Natural killer cell treated with Interleukin-12 subunit alpha and Interleukin-12 subunit beta and Interleukin-15 and Interleukin-18, amount 100 ng/mL, for 72 hours (primary cell): Measurements from ENCODE around the gene ARHGAP10. TPM values are rescaled to one million over a fixed set of nuclear protein-coding genes. Genes with fewer than 3 reads are reported as not detected.
"Not testable (repeated sequence)": the region's sequence is repeated elsewhere in the genome, so short reads cannot be mapped to it uniquely, and the experiment has no call there.

Experiments
- ATAC-seq, 2 donors: fragments of 150-1000 bp; cut with Tn5 transposase in 1 of 2; sonication (Bioruptor Pico), chemical (Tn5 transposase) in 1 of 2; 2 replicates each; pipeline ENCODE4 v1.10.0; 2021
- DNase-seq: peaks from one replicate; pipeline ENCODE4 v3.0.0; 2022; ENCODE audit warnings: low spot score
- H3K27ac Mint-ChIP-seq, 2 donors: 1 replicate in 1 of 2; 2 replicates in 1 of 2; pipeline ENCODE4 v1.8.0; 2022; ENCODE audit warnings: mixed read lengths in 2 of 2, mild to moderate bottlenecking in 1 of 2, moderate library complexity in 1 of 2
- H3K27me3 Mint-ChIP-seq, 2 donors: 1 replicate in 1 of 2; 2 replicates in 1 of 2; pipeline ENCODE4 v1.8.0; 2022; ENCODE audit warnings: mixed read lengths in 2 of 2
- H3K36me3 Mint-ChIP-seq: one replicate; pipeline ENCODE4 v1.8.0; 2022; ENCODE audit warnings: mixed read lengths
- H3K4me1 Mint-ChIP-seq, 2 donors: 1 replicate in 1 of 2; 2 replicates in 1 of 2; pipeline ENCODE4 v1.8.0; 2022; ENCODE audit warnings: low read depth in 2 of 2, mixed read lengths in 2 of 2, mild to moderate bottlenecking in 1 of 2
- H3K4me3 Mint-ChIP-seq: one replicate; pipeline ENCODE4 v1.8.0; 2022; ENCODE audit warnings: mixed read lengths
- H3K9me3 Mint-ChIP-seq: 2 replicates; pipeline ENCODE4 v1.8.0; 2022; ENCODE audit warnings: mixed read lengths
- total RNA-seq, 2 donors: library from RNA; stranded (reverse); gene quantifications; one replicate each; pipeline ENCODE4 v1.2.3, GENCODE V29; 2022

ARHGAP10 gene
- total RNA-seq, 2 donors from 2014 or later: 7.4 to 11.4 TPM

DNA sequence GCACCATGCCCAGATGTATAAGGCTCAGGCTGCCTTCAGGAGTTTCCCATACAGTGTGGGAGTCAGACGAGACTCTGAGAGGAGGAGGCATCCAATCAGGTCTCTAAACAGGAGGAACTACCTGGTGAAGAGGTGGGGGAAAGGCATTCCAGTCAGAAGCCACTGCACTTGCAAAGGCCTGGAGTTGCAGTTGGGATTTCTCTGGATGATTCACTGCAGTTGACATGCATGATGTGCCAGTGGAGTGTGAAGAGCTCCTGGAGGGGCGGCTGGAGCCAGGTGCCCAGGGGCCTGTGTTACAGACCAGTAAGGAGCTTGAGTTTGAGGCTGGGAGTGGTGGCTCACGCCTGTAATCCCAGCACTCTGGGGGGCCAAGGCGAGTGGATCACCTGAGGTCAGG is 339.1 kb downstream of the ARHGAP10 start:
- Mint-ChIP-seq H3K27ac (no peak overlapping the region), H3K36me3 (peaks cover 19% of the 10 kb centered on the region), H3K9me3 (peaks cover 6% of the 10 kb centered on the region), H3K4me1 (no peaks in the 10 kb centered on the region), H3K4me3 (no peak overlapping the region), H3K27me3 (no peaks in the 10 kb centered on the region)
- DNase-seq (no peak), ATAC-seq (no peak)

DNA sequence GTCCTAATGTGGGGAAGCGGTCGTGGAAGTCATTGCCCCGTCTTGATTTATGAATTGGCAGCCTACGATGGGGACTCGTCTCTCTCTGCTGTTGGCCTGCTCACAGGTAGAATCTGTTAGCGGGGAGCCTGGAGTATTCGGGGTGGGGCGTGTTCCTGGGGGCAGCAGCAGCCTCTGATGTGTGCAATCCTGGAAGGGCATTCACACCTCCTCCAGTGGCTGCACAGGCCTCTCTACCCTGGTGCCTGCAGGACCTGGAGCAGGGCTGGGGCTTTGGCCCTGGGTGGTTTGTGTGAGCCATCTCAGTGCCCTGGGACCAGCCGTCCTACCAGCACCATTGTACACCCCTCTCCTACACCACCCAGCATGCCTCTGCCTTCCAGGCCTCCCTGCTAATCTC is 340.9 kb downstream of the ARHGAP10 start:
- no peak overlapping the region for H3K27ac Mint-ChIP-seq
- H3K9me3 Mint-ChIP-seq: peaks cover 9% of the 10 kb centered on the region
- no peak for ATAC-seq
- H3K4me3 Mint-ChIP-seq: no peak overlapping the region
- DNase-seq: no peak
- H3K36me3 Mint-ChIP-seq: peaks cover 23% of the 10 kb centered on the region
- H3K4me1 Mint-ChIP-seq: no peaks in the 10 kb centered on the region
- H3K27me3 Mint-ChIP-seq: no peaks in the 10 kb centered on the region

DNA sequence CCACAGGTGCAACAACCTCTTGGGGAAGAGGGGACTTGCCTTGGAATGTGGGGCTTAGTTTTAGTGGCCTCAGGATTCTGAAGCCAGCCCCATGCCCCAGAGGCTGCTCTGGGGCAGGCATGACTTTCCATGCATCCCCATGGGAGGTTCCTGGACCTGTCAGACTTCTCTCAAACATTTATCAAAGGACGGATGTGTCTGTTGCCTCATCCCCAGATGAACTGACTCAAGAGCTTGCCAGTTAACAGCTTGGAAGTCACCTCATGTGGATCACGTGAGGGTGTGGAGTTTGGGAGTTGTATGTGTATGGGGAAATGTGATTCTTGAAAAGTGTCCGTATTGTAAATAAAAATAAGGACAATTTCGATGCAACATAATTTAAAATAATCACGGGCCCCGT is 341.5 kb downstream of the ARHGAP10 start:
- no peak overlapping the region for H3K27ac Mint-ChIP-seq
- ATAC-seq (no peak), DNase-seq (no peak)
- H3K9me3 Mint-ChIP-seq: peaks cover 9% of the 10 kb centered on the region
- H3K27me3 Mint-ChIP-seq: no peaks in the 10 kb centered on the region
- H3K4me1 Mint-ChIP-seq: no peaks in the 10 kb centered on the region
- H3K4me3 Mint-ChIP-seq: no peak overlapping the region
- H3K36me3 Mint-ChIP-seq: peaks cover 23% of the 10 kb centered on the region

DNA sequence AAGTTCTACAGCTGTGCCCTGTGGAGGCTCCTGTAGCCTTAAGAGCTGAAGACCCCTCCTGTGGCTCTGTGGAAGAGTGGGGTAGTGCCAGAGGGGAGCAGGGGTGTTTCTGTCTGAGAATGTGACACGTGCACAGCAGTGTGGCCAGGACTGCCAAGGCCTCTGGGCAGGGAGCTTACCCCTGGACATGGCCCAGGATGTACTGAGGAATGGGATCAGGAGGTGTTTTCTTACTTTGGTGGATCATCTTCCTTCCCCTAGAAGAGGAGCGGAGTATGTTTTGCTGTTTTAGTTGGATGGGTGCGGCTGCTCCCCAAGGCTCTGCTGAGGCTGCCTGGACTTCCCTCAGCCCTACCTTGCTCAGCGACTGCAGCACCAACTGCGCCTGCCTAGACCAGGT is 342.6 kb downstream of the ARHGAP10 start:
- H3K36me3 Mint-ChIP-seq: peaks cover 23% of the 10 kb centered on the region
- ATAC-seq (no peak), DNase-seq (no peak)
- H3K9me3 Mint-ChIP-seq: peaks cover 9% of the 10 kb centered on the region
- no peaks in the 10 kb centered on the region for H3K27me3 Mint-ChIP-seq
- H3K27ac Mint-ChIP-seq: no peak overlapping the region
- H3K4me1 Mint-ChIP-seq: no peaks in the 10 kb centered on the region
- no peak overlapping the region for H3K4me3 Mint-ChIP-seq

DNA sequence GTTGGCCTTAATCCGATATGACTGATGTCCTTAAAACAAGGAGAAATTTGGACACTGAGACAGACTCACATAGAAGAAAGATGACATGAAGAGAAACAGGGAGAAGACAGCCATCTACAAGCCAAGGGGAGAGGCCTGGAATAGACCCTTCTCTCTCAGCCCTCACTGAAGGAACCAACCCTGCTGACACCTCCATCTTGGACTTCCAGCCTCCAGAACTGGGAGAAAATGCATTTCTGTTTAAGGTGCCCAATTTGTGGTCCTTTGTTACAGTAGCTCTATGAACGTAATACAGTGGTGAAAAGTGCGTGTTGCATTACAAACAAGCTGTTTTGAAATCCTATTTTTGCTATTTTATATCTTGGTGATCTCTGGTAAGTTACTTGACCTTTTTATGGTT is 343.6 kb downstream of the ARHGAP10 start:
- no peaks in the 10 kb centered on the region for H3K4me1 Mint-ChIP-seq
- peaks cover 9% of the 10 kb centered on the region for H3K9me3 Mint-ChIP-seq
- no peak overlapping the region for H3K4me3 Mint-ChIP-seq
- peaks cover 23% of the 10 kb centered on the region for H3K36me3 Mint-ChIP-seq
- no peaks in the 10 kb centered on the region for H3K27me3 Mint-ChIP-seq
- H3K27ac Mint-ChIP-seq: no peak overlapping the region
- DNase-seq (no peak), ATAC-seq (no peak)

DNA sequence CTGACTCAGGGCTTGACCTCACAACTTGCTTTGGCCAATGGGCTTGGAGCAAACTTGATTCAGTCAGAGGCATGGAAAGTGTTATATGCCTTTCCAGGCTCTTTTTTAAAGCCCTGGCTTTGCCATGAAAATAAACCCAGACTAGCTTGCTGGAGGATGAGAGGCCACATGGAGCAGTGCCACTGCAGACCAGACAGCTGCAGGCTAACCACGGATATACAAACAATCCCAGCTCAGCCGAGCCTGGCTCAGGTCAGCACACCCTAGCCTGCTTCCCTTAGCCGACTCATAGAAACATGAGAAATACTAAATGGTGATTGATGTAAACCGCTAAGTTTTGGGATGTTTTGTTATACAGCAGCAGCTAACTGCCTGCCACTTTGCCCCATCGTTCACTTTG is 345.1 kb downstream of the ARHGAP10 start:
- Mint-ChIP-seq H3K9me3 (peaks cover 9% of the 10 kb centered on the region), H3K36me3 (peaks cover 23% of the 10 kb centered on the region), H3K27me3 (no peaks in the 10 kb centered on the region), H3K4me1 (no peaks in the 10 kb centered on the region), H3K27ac (no peak overlapping the region), H3K4me3 (no peak overlapping the region)
- no peak for ATAC-seq
- DNase-seq: no peak

DNA sequence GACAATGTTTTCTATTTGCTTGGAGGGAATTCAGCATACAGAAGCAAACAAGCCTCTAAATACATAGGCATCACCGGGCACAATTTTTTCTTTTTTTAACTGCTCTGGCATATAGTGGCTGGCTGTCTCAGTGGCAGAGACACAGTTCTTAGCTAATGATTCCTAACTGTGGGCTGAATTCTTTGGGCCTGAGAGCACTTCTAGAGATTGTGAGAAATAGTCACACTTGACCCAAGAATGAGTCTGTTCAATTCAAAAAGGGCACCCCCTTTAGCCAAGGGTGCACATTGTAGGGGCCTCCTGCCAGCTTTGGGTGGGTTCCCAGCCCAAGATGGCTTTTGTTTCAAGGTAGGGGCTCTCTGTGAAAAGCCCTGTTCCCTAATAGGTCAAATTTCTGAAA is 345.7 kb downstream of the ARHGAP10 start:
- ATAC-seq: no peak
- H3K9me3 Mint-ChIP-seq: peaks cover 9% of the 10 kb centered on the region
- peaks cover 23% of the 10 kb centered on the region for H3K36me3 Mint-ChIP-seq
- no peak overlapping the region for H3K27ac Mint-ChIP-seq
- DNase-seq: no peak
- no peaks in the 10 kb centered on the region for H3K27me3 Mint-ChIP-seq
- H3K4me3 Mint-ChIP-seq: no peak overlapping the region
- H3K4me1 Mint-ChIP-seq: no peaks in the 10 kb centered on the region

DNA sequence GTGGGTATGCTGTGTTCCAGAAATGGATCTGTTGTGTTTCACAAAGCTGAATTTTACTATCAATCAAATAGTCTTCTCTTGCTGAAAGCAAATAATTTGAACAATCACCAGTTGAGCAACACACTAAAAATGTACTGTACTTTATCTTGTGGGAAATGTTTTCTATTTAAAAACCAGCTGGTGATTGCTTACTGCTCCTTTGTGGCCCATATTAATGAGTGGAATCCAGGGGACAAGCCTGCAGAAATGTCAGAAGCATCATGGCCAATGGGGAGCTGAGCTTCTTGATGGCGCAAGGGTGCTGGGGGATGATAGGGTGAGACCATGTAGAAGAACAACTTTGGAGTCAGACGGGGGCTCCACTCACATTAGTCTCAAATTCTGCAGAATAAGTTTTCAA is 346.2 kb downstream of the ARHGAP10 start:
- Mint-ChIP-seq H3K27ac (no peak overlapping the region), H3K4me1 (no peaks in the 10 kb centered on the region), H3K9me3 (peaks cover 9% of the 10 kb centered on the region), H3K4me3 (no peak overlapping the region), H3K36me3 (peaks cover 23% of the 10 kb centered on the region), H3K27me3 (no peaks in the 10 kb centered on the region)
- DNase-seq (no peak), ATAC-seq (no peak)

DNA sequence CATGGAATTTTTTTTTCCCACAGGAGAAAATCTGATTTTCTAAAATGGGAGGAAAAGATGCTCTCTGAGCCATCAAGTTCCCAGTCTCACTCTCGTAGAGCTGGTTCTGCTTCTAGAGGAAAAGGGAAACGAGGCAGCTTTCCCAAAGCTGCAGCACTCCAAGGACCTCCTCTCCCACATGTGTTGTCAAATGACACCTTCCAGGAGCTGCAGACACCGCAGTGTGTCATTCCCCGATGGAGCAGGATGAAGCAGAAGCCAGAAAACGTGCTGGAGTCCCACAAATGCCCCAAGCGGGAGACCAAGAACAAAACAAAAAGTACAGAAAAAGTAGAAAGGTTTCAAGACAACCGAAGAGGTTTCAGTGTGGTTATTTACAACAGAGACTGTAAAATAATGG is 348.1 kb downstream of the ARHGAP10 start:
- Mint-ChIP-seq H3K4me3 (no peak overlapping the region), H3K27me3 (no peaks in the 10 kb centered on the region), H3K36me3 (peaks cover 18% of the 10 kb centered on the region), H3K4me1 (no peaks in the 10 kb centered on the region), H3K9me3 (peaks cover 15% of the 10 kb centered on the region), H3K27ac (no peak overlapping the region)
- DNase-seq (no peak), ATAC-seq (no peak)

DNA sequence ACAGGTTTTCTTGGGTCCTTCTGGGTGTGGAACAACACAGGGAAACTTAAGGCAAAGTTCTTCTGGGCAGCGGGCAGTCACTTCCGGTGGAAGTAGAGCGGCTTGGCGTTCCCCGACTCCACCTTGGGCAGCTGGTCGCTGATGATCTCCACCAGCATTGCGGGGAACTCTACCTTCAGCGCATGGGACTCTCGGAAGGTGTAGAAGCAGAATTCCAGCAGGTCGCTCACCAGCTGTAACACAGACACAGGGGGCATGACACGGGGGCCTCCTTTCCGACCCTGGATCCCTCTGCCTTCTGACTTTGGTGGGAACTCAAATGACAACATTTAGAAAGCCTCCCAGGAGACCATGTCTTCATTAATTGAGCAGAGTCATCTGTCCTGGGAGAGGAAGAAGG is 349.4 kb downstream of the ARHGAP10 start:
- Mint-ChIP-seq H3K4me3 (no peak overlapping the region), H3K9me3 (peaks cover 16% of the 10 kb centered on the region), H3K4me1 (no peaks in the 10 kb centered on the region), H3K27ac (no peak overlapping the region), H3K36me3 (peaks cover 8% of the 10 kb centered on the region), H3K27me3 (no peaks in the 10 kb centered on the region)
- ATAC-seq (no peak), DNase-seq (no peak)

DNA sequence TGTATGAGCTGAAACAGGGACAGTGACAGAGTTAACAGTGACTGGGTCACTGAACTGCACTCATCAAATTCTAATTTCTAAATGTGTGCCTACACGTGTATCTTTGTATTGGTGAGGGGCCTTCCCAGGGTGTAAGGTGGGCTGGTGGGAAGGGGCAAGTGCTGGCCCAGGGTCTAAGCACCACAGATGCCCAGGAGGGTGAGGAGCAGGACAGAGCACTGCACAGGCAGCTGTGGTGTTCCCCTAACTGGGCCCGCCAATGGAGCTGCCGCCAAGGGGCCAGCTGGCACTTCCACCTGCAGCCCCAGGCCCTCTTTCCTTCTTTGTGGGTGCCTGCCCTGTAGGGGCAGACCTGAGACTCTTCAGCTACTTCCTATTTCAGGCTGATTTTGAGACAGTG is 349.9 kb downstream of the ARHGAP10 start:
- H3K4me1 Mint-ChIP-seq: no peaks in the 10 kb centered on the region
- no peaks in the 10 kb centered on the region for H3K27me3 Mint-ChIP-seq
- ATAC-seq (no peak), DNase-seq (no peak)
- no peak overlapping the region for H3K27ac Mint-ChIP-seq
- peaks cover 8% of the 10 kb centered on the region for H3K36me3 Mint-ChIP-seq
- H3K4me3 Mint-ChIP-seq: no peak overlapping the region
- H3K9me3 Mint-ChIP-seq: peaks cover 16% of the 10 kb centered on the region

DNA sequence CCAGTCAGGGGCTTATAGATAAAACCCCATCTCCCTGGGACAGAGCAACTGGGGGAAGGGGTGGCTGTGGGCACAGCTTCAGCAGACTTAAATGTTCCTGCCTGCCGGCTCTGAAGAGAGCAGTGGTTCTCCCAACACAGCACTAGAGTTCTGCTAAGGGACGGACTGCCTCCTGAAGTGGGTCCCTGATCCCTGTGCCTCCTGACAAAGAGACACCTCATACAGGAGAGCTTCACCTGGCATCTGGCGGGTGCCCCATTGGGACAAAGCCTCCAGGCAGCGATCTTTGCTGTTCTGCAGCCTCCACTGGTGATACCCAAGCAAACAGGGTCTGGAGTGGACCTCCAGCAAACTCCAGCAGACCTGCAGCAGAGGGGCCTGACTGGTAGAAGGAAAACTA is 351.2 kb downstream of the ARHGAP10 start:
- H3K9me3 Mint-ChIP-seq: peaks cover 20% of the 10 kb centered on the region
- not testable (repeated sequence) for DNase-seq, ATAC-seq, H3K36me3 Mint-ChIP-seq, H3K4me1 Mint-ChIP-seq, H3K27me3 Mint-ChIP-seq, H3K4me3 Mint-ChIP-seq, H3K27ac Mint-ChIP-seq

DNA sequence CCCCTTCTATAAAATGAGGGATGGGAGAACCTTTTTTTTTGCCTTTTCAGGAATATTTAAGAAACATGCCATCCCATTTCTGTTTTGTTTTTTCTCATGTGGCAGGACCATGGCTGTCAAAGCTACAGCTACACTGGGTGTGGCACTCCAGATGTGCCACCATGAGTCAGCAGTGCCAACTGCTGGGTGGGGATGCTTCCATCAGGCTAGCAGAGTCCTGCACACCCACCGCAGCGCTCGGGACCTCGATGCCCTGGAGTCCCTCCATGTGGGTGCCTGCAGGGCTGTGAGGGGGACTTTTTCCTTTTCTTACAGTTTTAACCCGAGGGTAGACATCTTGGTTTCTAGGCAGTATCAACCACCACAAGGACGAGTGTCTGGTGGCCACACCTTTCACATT is 357.7 kb downstream of the ARHGAP10 start:
- DNase-seq (no peak), ATAC-seq (no peak)
- no peaks in the 10 kb centered on the region for H3K4me1 Mint-ChIP-seq
- no peaks in the 10 kb centered on the region for H3K27me3 Mint-ChIP-seq
- H3K4me3 Mint-ChIP-seq: no peak overlapping the region
- H3K9me3 Mint-ChIP-seq: peaks cover 13% of the 10 kb centered on the region
- H3K36me3 Mint-ChIP-seq: peaks cover 4% of the 10 kb centered on the region
- no peak overlapping the region for H3K27ac Mint-ChIP-seq

DNA sequence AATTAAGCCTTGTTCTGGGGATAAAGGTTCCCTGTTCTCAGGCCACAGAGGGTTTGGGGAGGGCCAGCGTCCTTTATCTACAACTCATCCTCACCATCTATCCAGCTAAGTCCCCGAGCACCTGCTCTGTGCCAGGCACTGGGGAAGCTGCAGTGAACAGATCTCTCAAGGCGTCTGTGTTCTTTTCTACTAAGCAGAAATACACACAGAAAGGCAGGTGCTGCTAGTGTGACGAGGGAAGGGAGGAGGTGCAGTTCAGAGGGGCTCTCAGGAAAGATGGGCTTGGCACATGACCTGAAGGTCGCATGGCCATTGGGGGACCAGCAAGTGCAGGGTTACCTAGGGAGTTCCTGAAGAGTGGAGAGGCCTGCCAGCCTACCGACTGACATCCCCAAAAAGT is 358.1 kb downstream of the ARHGAP10 start:
- Mint-ChIP-seq H3K27me3 (no peaks in the 10 kb centered on the region), H3K9me3 (peaks cover 12% of the 10 kb centered on the region), H3K4me3 (no peak overlapping the region), H3K27ac (no peak overlapping the region), H3K36me3 (peaks cover 4% of the 10 kb centered on the region), H3K4me1 (no peaks in the 10 kb centered on the region)
- ATAC-seq (peak in 1 of 2 donors; percentile 17), DNase-seq (no peak)
